OCI-LY7 (cell line): ENCODE measurements around the gene DGKE. TPM values are rescaled to one million over a fixed set of nuclear protein-coding genes. Genes with fewer than 3 reads are reported as not detected.
A peak's percentile ranks its signal among the peaks of the same experiment; 100 is the strongest.

Source experiments
- BruUV-seq: library from RNA; stranded (reverse); fragments of 400-500 nt; replicated peaks from 2 replicates; lab custom pipeline; 2021; lab: Mats Ljungman, UMichigan
- CTCF ChIA-PET: fragments of 300-600 bp; sonication (Branson Sonifier 250); formaldehyde crosslinking; loops from one replicate; lab custom pipeline; 2022; ENCODE audit warnings: antibody characterized with exemption; ENCODE audit not compliant: unreplicated experiment; lab: Charles Lee
- POLR2A ChIA-PET: fragments of 300-600 bp; sonication (Branson Sonifier 250); formaldehyde crosslinking; loops from one replicate; lab custom pipeline; 2022; ENCODE audit warnings: antibody characterized with exemption; lab: Charles Lee
- DNase-seq: peaks from one replicate; pipeline ENCODE4 v3.0.0-alpha.2; 2015; ENCODE audit warnings: low spot score
- H2AFZ ChIP-seq: fragments of 200-600 bp; sonication (generic), shearing (Covaris generic); 2 replicates; pipeline ENCODE4 v1.6.1; 2014; ENCODE audit warnings: mild to moderate bottlenecking, antibody characterized with exemption, low read length, moderate library complexity
- H3K27ac ChIP-seq: fragments of 200-600 bp; sonication (generic); 2 replicates; pipeline ENCODE4 v1.5.1; 2014; ENCODE audit warnings: mixed run types, low read depth, mild to moderate bottlenecking, moderate library complexity, low read length, inconsistent platforms; ENCODE audit not compliant: poor library complexity, severe bottlenecking
- H3K36me3 ChIP-seq: fragments of 200-600 bp; sonication (generic); 2 replicates; pipeline ENCODE4 v1.6.1; 2014; ENCODE audit warnings: mild to moderate bottlenecking, antibody characterized with exemption, low read length, moderate library complexity, mixed read lengths; ENCODE audit not compliant: insufficient read depth
- H3K4me1 ChIP-seq: fragments of 200-600 bp; sonication (generic); 2 replicates; pipeline ENCODE4 v1.5.1; 2014; ENCODE audit warnings: mild to moderate bottlenecking, low read length; ENCODE audit not compliant: insufficient read depth, poor library complexity, severe bottlenecking
- H3K4me2 ChIP-seq: fragments of 200-600 bp; sonication (generic); 2 replicates; pipeline ENCODE4 v1.6.1; 2014; ENCODE audit warnings: mild to moderate bottlenecking, low read length
- H3K4me3 ChIP-seq: fragments of 200-600 bp; sonication (generic); 2 replicates; pipeline ENCODE4 v1.5.1; 2014; ENCODE audit warnings: mild to moderate bottlenecking, low read depth, low read length; ENCODE audit not compliant: poor library complexity, severe bottlenecking
- H3K79me2 ChIP-seq: fragments of 200-600 bp; sonication (generic); 2 replicates; pipeline ENCODE4 v1.6.1; 2016; ENCODE audit warnings: low read depth, mild to moderate bottlenecking, low read length, moderate library complexity, mixed read lengths; ENCODE audit not compliant: insufficient read depth
- H3K9me2 ChIP-seq: fragments of 200-600 bp; sonication (generic); 2 replicates; pipeline ENCODE4 v1.6.1; 2016; ENCODE audit warnings: mild to moderate bottlenecking, low read length, mixed read lengths; ENCODE audit not compliant: insufficient read depth
- H3K9me3 ChIP-seq: fragments of 200-600 bp; sonication (generic); 2 replicates; pipeline ENCODE4 v1.6.1; 2014; ENCODE audit warnings: mild to moderate bottlenecking, mixed run types, low read length, mixed read lengths
- H4K20me1 ChIP-seq: fragments of 200-600 bp; sonication (generic); 2 replicates; pipeline ENCODE4 v1.6.1; 2014; ENCODE audit warnings: mild to moderate bottlenecking, antibody characterized with exemption, low read length, moderate library complexity, mixed read lengths; ENCODE audit not compliant: insufficient read depth
- EZH2phosphoT487 ChIP-seq: fragments of 200-600 bp; sonication (generic); IDR thresholded peaks from 2 replicates; pipeline ENCODE4 v1.6.1; 2018; ENCODE audit warnings: low read depth, borderline replicate concordance, mild to moderate bottlenecking, mixed run types, antibody characterized with exemption, low read length, moderate library complexity, mixed read lengths
- intact Hi-C: fragments of 100-400 bp; cut with micrococcal nuclease; formaldehyde crosslinking; loops from one replicate; pipeline ENCODE4 v1.10.0; 2022; ENCODE audit not compliant: unreplicated experiment
- total RNA-seq, 2 experiments: library from RNA; depleted of rRNA in 1 of 2; stranded (reverse); fragments of >200 nt in 1 of 2; shearing (Covaris generic) in 1 of 2; gene quantifications; 2 replicates each; pipeline ENCODE4 v1.2.3, GENCODE V29; 2014 to 2022
- TF ChIP-seq, protein P1 (sequence below): fragments of 200-600 bp; sonication (generic); conservative IDR thresholded peaks from 2 replicates; pipeline ENCODE4 v1.5.1; 2014; ENCODE audit warnings: mild to moderate bottlenecking, antibody characterized with exemption, low read length, moderate library complexity, mixed read lengths

DGKE gene
- total RNA-seq, 2 experiments from 2014 or later: 8.6 to 21.4 TPM

GRCh38 chr17:56896217-56896967, 62.4 kb downstream of the DGKE start:
- Histone ChIP-seq H3K79me2 (no peaks in the 10 kb centered on the region), H3K4me3 (peak overlapping the region; percentile 37), H3K27ac (no peak overlapping the region), H2AFZ (no peak overlapping the region), H3K9me2 (no peaks in the 10 kb centered on the region), H3K4me1 (peaks cover 30% of the 10 kb centered on the region), H3K9me3 (no peaks in the 10 kb centered on the region), H3K36me3 (no peaks in the 10 kb centered on the region), H3K4me2 (peak overlapping the region; percentile 63), H4K20me1 (peaks cover 13% of the 10 kb centered on the region; the same call in 1 of the 2 replicates)
- BruUV-seq: no TSS peak
- CTCF ChIA-PET: no interaction called here
- POLR2A ChIA-PET: interaction anchor here (1.0 kb wide), 1 partner anchor 44 kb away, joined by 3 read pairs; no protein-coding TSS in a partner anchor
- TF ChIP-seq EZH2phosphoT487: no peak
- TF ChIP-seq, protein P1, sequence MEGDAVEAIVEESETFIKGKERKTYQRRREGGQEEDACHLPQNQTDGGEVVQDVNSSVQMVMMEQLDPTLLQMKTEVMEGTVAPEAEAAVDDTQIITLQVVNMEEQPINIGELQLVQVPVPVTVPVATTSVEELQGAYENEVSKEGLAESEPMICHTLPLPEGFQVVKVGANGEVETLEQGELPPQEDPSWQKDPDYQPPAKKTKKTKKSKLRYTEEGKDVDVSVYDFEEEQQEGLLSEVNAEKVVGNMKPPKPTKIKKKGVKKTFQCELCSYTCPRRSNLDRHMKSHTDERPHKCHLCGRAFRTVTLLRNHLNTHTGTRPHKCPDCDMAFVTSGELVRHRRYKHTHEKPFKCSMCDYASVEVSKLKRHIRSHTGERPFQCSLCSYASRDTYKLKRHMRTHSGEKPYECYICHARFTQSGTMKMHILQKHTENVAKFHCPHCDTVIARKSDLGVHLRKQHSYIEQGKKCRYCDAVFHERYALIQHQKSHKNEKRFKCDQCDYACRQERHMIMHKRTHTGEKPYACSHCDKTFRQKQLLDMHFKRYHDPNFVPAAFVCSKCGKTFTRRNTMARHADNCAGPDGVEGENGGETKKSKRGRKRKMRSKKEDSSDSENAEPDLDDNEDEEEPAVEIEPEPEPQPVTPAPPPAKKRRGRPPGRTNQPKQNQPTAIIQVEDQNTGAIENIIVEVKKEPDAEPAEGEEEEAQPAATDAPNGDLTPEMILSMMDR: no peak
- intact Hi-C loops: no loop called here
- DNase-seq: no peak

DNA sequence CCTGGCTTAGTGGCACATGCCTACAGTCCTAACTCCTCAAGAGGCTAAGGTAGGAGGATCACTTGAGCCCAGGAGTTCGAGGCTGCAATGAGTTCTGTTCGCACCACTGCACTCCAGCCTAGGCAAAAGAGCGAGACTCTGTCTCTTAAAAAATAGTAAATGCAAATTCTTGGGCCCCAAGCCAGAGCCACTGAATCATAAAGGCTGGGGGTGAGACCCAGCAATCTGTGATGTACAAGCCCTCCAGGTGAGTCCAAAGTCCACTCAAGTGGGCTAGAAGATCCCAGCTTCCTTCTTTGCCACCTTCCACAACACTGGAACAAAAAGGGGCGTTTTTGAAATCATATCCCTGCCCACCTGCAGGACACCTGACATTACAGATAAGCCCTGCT, 63.0 kb downstream of the DGKE start:
- intact Hi-C loops: no loop called here
- no peak overlapping the region for H3K27ac ChIP-seq
- ChIA-PET CTCF (no interaction called here), POLR2A (interaction anchor here (1.0 kb wide), 1 partner anchor 45 kb away, joined by 3 read pairs; no protein-coding TSS in a partner anchor)
- no TSS peak for BruUV-seq
- H3K4me2 ChIP-seq: peak overlapping the region; percentile 63
- H3K4me1 ChIP-seq: peaks cover 30% of the 10 kb centered on the region
- peak overlapping the region; percentile 37 for H3K4me3 ChIP-seq
- DNase-seq: peak; percentile 27
- H2AFZ ChIP-seq: no peak overlapping the region
- no peaks in the 10 kb centered on the region for H3K79me2 ChIP-seq
- no peaks in the 10 kb centered on the region for H3K9me3 ChIP-seq
- H3K36me3 ChIP-seq: no peaks in the 10 kb centered on the region
- H4K20me1 ChIP-seq: peaks cover 13% of the 10 kb centered on the region; the same call in 1 of the 2 replicates
- no peaks in the 10 kb centered on the region for H3K9me2 ChIP-seq
- TF ChIP-seq EZH2phosphoT487: no peak
- TF ChIP-seq, protein P1: no peak
